Measurements from ENCODE around the gene RASGEF1C. TPM values are rescaled to one million over a fixed set of nuclear protein-coding genes. Genes with fewer than 3 reads are reported as not detected.
"Not testable (repeated sequence)": the region's sequence is repeated elsewhere in the genome, so short reads cannot be mapped to it uniquely, and the experiment has no call there.

Gene RASGEF1C
- total RNA-seq, 6 experiments from 2014 or later = not detected

DNA sequence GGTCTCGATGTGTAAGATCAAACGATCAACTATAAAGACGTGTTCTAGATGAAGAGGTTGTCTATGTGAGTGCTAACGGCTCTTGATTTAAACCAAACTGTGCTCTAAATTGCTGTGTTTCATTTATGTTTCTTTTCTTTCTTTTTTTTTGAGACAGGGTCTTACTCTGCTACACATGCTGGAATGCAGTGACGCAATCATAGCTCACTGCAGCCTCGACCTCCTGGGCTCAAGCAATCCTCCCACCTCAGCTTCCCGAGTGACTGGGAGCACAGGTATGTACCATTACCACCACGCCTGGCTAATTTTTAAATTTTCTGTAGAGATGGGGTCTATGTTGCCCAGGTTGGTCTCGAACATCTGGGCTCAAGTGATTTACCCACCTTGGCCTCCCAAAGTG lies 113.5 kb downstream of the RASGEF1C start:
- H3K27me3 Mint-ChIP-seq (ENCODE audit: insufficient read depth) = peaks cover 4% of the 10 kb centered on the region; the same call in 1 of the 2 replicates

GRCh38 chr5:180093651-180094382 lies 115.2 kb downstream of the RASGEF1C start:
- DNase-seq = no peak
- H3K4me1 Mint-ChIP-seq (ENCODE audit: low read depth) = no peaks in the 10 kb centered on the region
- H3K4me3 Mint-ChIP-seq = no peak overlapping the region
- peaks cover 28% of the 10 kb centered on the region for H3K9me3 Mint-ChIP-seq
- H3K36me3 Mint-ChIP-seq (ENCODE audit: low read depth) = peaks cover 6% of the 10 kb centered on the region; the same call in 1 of the 2 replicates
- H3K27me3 Mint-ChIP-seq (ENCODE audit: insufficient read depth) = peaks cover 4% of the 10 kb centered on the region; the same call in 1 of the 2 replicates
- TF ChIP-seq, protein P1, sequence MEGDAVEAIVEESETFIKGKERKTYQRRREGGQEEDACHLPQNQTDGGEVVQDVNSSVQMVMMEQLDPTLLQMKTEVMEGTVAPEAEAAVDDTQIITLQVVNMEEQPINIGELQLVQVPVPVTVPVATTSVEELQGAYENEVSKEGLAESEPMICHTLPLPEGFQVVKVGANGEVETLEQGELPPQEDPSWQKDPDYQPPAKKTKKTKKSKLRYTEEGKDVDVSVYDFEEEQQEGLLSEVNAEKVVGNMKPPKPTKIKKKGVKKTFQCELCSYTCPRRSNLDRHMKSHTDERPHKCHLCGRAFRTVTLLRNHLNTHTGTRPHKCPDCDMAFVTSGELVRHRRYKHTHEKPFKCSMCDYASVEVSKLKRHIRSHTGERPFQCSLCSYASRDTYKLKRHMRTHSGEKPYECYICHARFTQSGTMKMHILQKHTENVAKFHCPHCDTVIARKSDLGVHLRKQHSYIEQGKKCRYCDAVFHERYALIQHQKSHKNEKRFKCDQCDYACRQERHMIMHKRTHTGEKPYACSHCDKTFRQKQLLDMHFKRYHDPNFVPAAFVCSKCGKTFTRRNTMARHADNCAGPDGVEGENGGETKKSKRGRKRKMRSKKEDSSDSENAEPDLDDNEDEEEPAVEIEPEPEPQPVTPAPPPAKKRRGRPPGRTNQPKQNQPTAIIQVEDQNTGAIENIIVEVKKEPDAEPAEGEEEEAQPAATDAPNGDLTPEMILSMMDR (IDR thresholded peaks at IDR 0.05) = no peak
- no peak overlapping the region for H3K27ac Mint-ChIP-seq

More for the DNA sequence above, 113.5 kb downstream of the RASGEF1C start:
- Mint-ChIP-seq H3K36me3 (ENCODE audit: low read depth) (peaks cover 6% of the 10 kb centered on the region; the same call in 1 of the 2 replicates), H3K4me1 (ENCODE audit: low read depth) (no peaks in the 10 kb centered on the region), H3K4me3 (no peak overlapping the region), H3K9me3 (peaks cover 28% of the 10 kb centered on the region), H3K27ac (no peak overlapping the region)
- TF ChIP-seq, protein P1 (IDR thresholded peaks at IDR 0.05) = no peak
- DNase-seq = no peak

GRCh38 chr5:180093241-180093640 lies 115.8 kb downstream of the RASGEF1C start:
- peaks cover 4% of the 10 kb centered on the region; the same call in 1 of the 2 replicates for H3K27me3 Mint-ChIP-seq (ENCODE audit: insufficient read depth)
- peaks cover 23% of the 10 kb centered on the region for H3K9me3 Mint-ChIP-seq
- no peak overlapping the region for H3K27ac Mint-ChIP-seq
- DNase-seq = no peak
- peaks cover 6% of the 10 kb centered on the region; the same call in 1 of the 2 replicates for H3K36me3 Mint-ChIP-seq (ENCODE audit: low read depth)
- TF ChIP-seq, protein P1 (IDR thresholded peaks at IDR 0.05) = no peak
- no peaks in the 10 kb centered on the region for H3K4me1 Mint-ChIP-seq (ENCODE audit: low read depth)
- no peak overlapping the region for H3K4me3 Mint-ChIP-seq

DNA sequence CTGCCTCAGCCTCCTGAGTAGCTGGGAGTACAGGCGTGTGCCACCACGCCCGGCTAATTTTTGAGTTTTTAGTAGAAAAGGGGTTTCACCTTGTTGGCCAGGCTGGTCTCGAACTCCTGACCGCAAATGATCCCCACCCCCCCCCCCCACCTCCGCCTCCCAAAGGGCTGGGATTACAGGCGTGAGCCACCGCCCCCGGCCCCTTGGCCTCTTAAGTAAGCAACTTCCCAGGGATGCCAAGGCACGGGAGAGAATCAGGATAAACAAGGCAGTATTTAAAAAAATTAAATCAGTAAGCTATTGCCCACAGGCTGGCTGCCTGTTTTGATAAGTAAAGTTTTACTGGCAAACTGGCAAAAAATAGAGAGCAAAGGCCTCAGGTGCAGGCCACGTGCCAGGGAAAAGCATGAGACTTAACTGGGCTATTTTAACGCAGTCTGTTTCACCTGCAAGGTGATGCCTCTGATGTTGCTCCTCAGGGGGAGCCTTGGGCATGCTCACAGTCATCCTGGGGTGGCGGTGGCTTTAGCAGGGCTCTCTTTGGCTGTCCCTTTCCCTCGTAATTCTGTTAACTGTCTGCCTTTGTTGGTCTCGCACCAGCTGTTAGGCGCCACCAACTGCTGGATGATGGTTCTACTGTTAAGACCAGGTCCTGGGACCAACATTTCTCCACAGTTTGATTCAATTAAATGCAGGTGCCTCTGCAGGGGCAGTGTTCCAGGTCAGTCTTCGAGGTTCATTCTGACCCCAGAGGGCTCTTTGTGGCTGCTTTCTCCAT lies 118.1 kb downstream of the RASGEF1C start:
- no peak for DNase-seq
- Mint-ChIP-seq H3K9me3 (peaks cover 13% of the 10 kb centered on the region), H3K4me3 (no peak overlapping the region), H3K4me1 (ENCODE audit: low read depth) (no peaks in the 10 kb centered on the region), H3K27ac (no peak overlapping the region), H3K36me3 (ENCODE audit: low read depth) (no peaks in the 10 kb centered on the region; the same call in 1 of the 2 replicates), H3K27me3 (ENCODE audit: insufficient read depth) (no peaks in the 10 kb centered on the region; the same call in 1 of the 2 replicates)
- TF ChIP-seq, protein P1 (IDR thresholded peaks at IDR 0.05) = peak; percentile 14; the same call in 1 of the 2 replicates

DNA sequence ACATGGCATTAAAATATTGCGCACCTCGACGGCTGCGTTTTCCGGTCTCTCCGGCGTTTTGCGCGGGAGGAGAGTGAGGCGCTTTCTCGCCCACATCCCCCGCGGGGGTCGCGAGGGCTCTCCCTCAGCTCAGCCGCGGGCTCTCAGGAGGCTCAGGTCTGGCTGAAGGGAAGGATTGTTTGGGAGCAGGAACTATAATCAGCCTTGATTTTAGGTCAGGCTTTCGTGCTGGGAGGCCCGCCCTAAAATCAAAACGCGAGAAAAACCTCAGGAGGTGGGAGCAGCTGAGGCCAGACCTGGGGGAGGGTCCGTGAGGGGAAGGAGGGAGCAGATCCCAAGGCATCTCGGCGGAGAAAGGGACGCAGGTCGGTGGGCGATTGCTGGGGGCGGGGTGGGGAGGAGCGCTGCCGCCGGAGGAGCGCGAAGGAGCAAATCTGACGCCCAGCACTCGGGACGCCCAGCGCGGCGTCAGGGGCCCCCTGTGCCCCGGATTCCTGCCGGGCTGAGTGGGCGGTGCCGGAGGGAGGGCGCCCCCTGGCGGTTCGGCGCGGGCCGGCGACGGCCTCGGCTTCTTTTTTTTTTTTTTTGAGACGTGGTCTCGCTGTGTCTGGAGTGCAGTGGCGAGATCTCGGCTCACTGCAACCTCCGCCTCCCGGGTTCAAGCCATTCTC lies 118.8 kb downstream of the RASGEF1C start:
- Mint-ChIP-seq H3K4me3 (0 out of 2 replicates have a peak overlapping the region, but pooled peaks have one; percentile 7), H3K36me3 (ENCODE audit: low read depth) (no peaks in the 10 kb centered on the region; the same call in 1 of the 2 replicates), H3K27me3 (ENCODE audit: insufficient read depth) (no peaks in the 10 kb centered on the region; the same call in 1 of the 2 replicates), H3K4me1 (ENCODE audit: low read depth) (no peaks in the 10 kb centered on the region), H3K27ac (no peak overlapping the region), H3K9me3 (peaks cover 11% of the 10 kb centered on the region)
- TF ChIP-seq, protein P1 (IDR thresholded peaks at IDR 0.05) = peak; percentile 80
- no peak for DNase-seq

DNA sequence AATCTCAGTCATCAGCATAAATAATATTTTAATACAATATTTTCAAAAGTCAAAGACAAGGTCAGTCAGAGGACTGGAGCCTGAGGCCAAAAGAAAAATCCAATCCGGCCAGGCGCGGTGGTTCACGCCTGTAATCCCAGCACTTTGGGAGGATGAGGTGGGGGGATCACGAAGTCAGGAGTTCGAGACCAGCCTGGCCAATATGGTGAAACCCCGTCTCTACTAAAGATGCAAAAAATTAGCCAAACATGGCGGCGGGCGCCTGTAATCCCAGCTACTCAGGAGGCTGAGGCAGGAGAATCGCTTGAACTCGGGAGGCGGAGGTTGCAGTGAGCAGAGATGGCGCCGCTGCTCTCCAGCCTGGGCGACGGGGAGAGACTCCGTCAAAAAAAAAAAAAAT lies 119.4 kb downstream of the RASGEF1C start:
- not testable (repeated sequence) for H3K4me1 Mint-ChIP-seq (ENCODE audit: low read depth); DNase-seq; H3K4me3 Mint-ChIP-seq; H3K27ac Mint-ChIP-seq; H3K27me3 Mint-ChIP-seq (ENCODE audit: insufficient read depth); H3K36me3 Mint-ChIP-seq (ENCODE audit: low read depth); H3K9me3 Mint-ChIP-seq
